Measurements from ENCODE around the gene CHAF1A. TPM values are rescaled to one million over a fixed set of nuclear protein-coding genes. Genes with fewer than 3 reads are reported as not detected.

CHAF1A gene
- total and polyA plus RNA-seq, 2 of the 4 experiments (the other 2 are of a cell fraction) = 12.4 to 22.9 TPM

DNA sequence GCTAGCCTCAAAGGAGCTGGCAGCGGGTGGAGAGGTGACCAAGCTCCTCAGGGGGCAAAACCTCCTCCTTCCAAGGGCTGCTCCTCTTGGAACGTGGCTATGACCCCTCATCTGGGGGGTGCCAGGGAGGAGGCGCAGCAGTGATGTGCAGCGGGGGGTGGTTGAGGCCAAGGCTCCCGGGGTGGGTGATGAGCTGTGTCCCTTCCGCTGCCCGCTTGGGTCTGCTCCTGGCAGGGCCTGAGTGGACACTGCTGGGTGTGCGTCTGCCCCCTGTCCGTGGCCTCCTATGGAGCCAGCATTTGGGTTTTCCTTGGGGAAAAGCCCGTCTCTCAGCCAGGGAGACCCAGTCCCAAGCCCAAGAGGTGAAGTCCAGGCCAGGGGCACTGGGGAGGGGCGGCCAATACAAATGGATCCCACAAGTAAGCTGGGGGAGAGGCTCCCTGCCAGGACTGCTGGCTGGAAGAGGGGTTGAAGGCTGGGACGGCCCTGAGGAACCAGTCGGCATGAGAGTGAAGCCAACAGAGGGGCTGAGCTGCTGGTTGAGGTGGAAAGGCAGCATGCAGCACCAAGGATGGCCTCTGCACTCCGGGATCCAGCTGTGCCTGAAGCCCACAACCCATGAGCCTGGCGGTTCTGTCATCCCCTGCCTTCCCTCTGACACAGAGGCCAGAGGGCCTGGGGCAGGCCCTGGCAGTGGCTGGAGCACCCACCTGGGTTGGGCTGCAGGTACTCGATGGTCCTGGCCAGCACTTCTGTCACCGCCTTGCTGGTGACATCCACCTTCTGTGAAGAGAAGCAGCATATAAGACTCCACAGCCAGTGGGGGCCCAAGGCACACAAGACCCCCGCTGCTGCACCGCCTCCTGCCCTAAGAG, 36.4 kb upstream of the CHAF1A start:
- intact Hi-C loops (cut with micrococcal nuclease) = no loop called here
- H2AFZ ChIP-seq (replicated peaks; ENCODE audit: low read length, poor library complexity) = no peak overlapping the region
- H3K4me2 ChIP-seq (ENCODE audit: low read depth, low read length) = no peak overlapping the region
- H2BK5ac ChIP-seq (ENCODE audit: low read depth, low read length, poor library complexity, severe bottlenecking) = no peak overlapping the region
- H3K9ac ChIP-seq (ENCODE audit: low read depth, low read length) = no peak overlapping the region
- in situ Hi-C loops (cut with MboI; ENCODE audit: low sequenced_read_pairs) = no loop called here
- no peak overlapping the region for H3K4me3 ChIP-seq (ENCODE audit: insufficient read depth, low read depth, low read length)
- dilution Hi-C loops (cut with HindIII; ENCODE audit: low sequenced_read_pairs, unreplicated experiment) = no loop called here
- H3K23ac ChIP-seq (ENCODE audit: low read depth, low read length) = no peak overlapping the region
- H3K79me1 ChIP-seq (ENCODE audit: low read depth in 1 of 2, low read length in 2 of 2) = peaks cover 8 to 72% of the 10 kb centered on the region in 2 experiments
- CTCF ChIA-PET = no interaction called here
- BruUV-seq (replicated peaks) = no TSS peak
- ATAC-seq (ENCODE audit: low read depth) (no peak), DNase-seq (no peak)
- no peak overlapping the region for H3K18ac ChIP-seq (ENCODE audit: low read depth, low read length)
- no peaks in the 10 kb centered on the region for H3K27me3 ChIP-seq (ENCODE audit: control insufficient read depth, insufficient read depth, low read length)
- H2BK15ac ChIP-seq (ENCODE audit: low read depth, low read length) = no peak overlapping the region
- H4K20me1 ChIP-seq (ENCODE audit: insufficient read depth, low read length) = peaks cover 33% of the 10 kb centered on the region
- POLR2A ChIA-PET (ENCODE audit: unreplicated experiment) = no interaction called here
- H2BK20ac ChIP-seq (ENCODE audit: low read depth, low read length) = no peak overlapping the region
- no peak overlapping the region for H3K4ac ChIP-seq (ENCODE audit: low read depth, low read length)
- H3K14ac ChIP-seq (replicated peaks; ENCODE audit: low read depth, low read length) = no peak overlapping the region
- H4K5ac ChIP-seq (ENCODE audit: low read depth, low read length) = no peak overlapping the region
- H3K27ac ChIP-seq (ENCODE audit: insufficient read depth, low read length) = no peak overlapping the region
- 93% methylated on average over 11 of the region's 19 CpGs; no CpG with 5 or more reads in 1 of the 2 experiments for WGBS, 2 experiments (ENCODE audit: extremely low coverage in 2 of 2, insufficient read length in 1 of 2)
- TF ChIP-seq FOS (IDR thresholded peaks at IDR 0.05; ENCODE audit: low read depth, low read length) (no peak), SMC3 (IDR thresholded peaks at IDR 0.05; ENCODE audit: low read depth, low read length) (no peak), RCOR1 (IDR thresholded peaks at IDR 0.05; ENCODE audit: insufficient replicate concordance, low read length) (no peak), NFE2L2 (IDR thresholded peaks at IDR 0.05; ENCODE audit: low read depth, low read length) (no peak), RFX5 (IDR thresholded peaks at IDR 0.05; ENCODE audit: low read depth, low read length) (no peak), POLR2A (IDR thresholded peaks at IDR 0.05; ENCODE audit: low read depth, low read length) (no peak), CHD1 (IDR thresholded peaks at IDR 0.05; ENCODE audit: low read depth, low read length) (no peak), MAZ (IDR thresholded peaks at IDR 0.05; ENCODE audit: borderline replicate concordance, low read depth, low read length) (no peak), BHLHE40 (IDR thresholded peaks at IDR 0.05; ENCODE audit: low read depth, low read length) (no peak)
- TF ChIP-seq, protein P1, sequence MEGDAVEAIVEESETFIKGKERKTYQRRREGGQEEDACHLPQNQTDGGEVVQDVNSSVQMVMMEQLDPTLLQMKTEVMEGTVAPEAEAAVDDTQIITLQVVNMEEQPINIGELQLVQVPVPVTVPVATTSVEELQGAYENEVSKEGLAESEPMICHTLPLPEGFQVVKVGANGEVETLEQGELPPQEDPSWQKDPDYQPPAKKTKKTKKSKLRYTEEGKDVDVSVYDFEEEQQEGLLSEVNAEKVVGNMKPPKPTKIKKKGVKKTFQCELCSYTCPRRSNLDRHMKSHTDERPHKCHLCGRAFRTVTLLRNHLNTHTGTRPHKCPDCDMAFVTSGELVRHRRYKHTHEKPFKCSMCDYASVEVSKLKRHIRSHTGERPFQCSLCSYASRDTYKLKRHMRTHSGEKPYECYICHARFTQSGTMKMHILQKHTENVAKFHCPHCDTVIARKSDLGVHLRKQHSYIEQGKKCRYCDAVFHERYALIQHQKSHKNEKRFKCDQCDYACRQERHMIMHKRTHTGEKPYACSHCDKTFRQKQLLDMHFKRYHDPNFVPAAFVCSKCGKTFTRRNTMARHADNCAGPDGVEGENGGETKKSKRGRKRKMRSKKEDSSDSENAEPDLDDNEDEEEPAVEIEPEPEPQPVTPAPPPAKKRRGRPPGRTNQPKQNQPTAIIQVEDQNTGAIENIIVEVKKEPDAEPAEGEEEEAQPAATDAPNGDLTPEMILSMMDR (conservative IDR thresholded peaks at IDR 0.05; ENCODE audit: low read depth, low read length) = no peak
- TF ChIP-seq, protein P2, sequence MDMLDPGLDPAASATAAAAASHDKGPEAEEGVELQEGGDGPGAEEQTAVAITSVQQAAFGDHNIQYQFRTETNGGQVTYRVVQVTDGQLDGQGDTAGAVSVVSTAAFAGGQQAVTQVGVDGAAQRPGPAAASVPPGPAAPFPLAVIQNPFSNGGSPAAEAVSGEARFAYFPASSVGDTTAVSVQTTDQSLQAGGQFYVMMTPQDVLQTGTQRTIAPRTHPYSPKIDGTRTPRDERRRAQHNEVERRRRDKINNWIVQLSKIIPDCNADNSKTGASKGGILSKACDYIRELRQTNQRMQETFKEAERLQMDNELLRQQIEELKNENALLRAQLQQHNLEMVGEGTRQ (IDR thresholded peaks at IDR 0.05; ENCODE audit: low read depth, low read length) = no peak
- no peaks in the 10 kb centered on the region for H3K9me3 ChIP-seq (ENCODE audit: control insufficient read depth, insufficient read depth, low read length)
- peaks cover 12% of the 10 kb centered on the region for H3K9me1 ChIP-seq (ENCODE audit: insufficient read depth, low read length)
- H2AK9ac ChIP-seq (replicated peaks; ENCODE audit: low read depth, low read length, poor library complexity) = no peak overlapping the region
- H3K56ac ChIP-seq (ENCODE audit: extremely low read depth, insufficient read depth, low read length) = no peak overlapping the region
- H2AK5ac ChIP-seq (ENCODE audit: low read depth, low read length) = no peak overlapping the region
- no peak overlapping the region for H4K91ac ChIP-seq (ENCODE audit: insufficient read depth, low read depth, low read length)
- no peak overlapping the region for H4K8ac ChIP-seq (ENCODE audit: low read depth in 2 of 2, low read length in 2 of 2)
- H3K4me1 ChIP-seq (ENCODE audit: control insufficient read depth, insufficient read depth, low read length) = peaks cover 18% of the 10 kb centered on the region
- H3K36me3 ChIP-seq (ENCODE audit: control insufficient read depth, insufficient read depth, low read length) = peaks cover 49% of the 10 kb centered on the region
- H2BK120ac ChIP-seq (ENCODE audit: low read depth, low read length) = no peak overlapping the region
